ENCODE data around the gene DMD.

DMD gene

DNA sequence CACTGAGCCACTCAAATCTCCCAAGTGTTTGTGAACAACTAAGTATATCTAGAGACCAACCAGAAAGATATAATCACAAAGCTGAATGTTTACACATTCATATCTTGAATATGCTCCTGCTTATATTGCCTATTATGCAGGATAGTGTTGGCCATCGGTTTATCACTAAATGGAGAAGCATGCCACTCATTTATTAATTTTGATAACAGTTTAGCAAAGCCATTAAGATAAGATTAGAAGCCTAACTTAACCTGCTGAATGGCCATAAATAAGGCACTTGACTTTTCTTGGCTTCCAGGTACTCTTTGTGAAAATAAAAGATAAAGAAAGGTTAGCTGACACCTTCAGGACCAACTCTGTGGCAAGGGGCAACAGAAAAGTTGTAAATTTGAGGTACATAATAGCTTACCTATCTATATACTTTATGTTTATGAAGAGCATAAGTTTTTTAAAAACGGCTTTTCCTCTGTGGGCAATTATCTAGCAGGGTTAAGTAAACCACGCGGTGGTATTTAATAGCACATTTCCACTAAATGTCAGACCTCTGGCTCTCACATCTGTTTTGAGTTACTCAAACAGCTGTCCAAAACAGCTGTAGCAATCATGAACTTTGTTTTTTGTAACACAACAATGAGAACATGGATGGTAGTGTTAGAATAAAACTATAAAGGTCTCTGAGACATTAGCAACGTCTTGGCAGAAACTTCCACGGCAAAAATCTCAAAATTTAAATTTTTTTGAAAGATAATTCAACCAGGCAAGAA is 2080.7 kb downstream of the DMD start:
- no peak overlapping the region for H2AFZ ChIP-seq (ENCODE audit: low read depth, low read length)
- no peak overlapping the region for H3K27ac ChIP-seq (ENCODE audit: low read length)
- H4K20me1 ChIP-seq (ENCODE audit: insufficient read depth, low read length): no peaks in the 10 kb centered on the region
- H3K9me3 ChIP-seq (ENCODE audit: insufficient read depth, low read length): no peaks in the 10 kb centered on the region
- peaks cover 81% of the 10 kb centered on the region for H3K36me3 ChIP-seq (replicated peaks; ENCODE audit: low read depth, low read length)
- TF ChIP-seq, protein P1, sequence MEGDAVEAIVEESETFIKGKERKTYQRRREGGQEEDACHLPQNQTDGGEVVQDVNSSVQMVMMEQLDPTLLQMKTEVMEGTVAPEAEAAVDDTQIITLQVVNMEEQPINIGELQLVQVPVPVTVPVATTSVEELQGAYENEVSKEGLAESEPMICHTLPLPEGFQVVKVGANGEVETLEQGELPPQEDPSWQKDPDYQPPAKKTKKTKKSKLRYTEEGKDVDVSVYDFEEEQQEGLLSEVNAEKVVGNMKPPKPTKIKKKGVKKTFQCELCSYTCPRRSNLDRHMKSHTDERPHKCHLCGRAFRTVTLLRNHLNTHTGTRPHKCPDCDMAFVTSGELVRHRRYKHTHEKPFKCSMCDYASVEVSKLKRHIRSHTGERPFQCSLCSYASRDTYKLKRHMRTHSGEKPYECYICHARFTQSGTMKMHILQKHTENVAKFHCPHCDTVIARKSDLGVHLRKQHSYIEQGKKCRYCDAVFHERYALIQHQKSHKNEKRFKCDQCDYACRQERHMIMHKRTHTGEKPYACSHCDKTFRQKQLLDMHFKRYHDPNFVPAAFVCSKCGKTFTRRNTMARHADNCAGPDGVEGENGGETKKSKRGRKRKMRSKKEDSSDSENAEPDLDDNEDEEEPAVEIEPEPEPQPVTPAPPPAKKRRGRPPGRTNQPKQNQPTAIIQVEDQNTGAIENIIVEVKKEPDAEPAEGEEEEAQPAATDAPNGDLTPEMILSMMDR (IDR thresholded peaks at IDR 0.05; ENCODE audit: low read depth, low read length): no peak
- TF ChIP-seq EZH2phosphoT487 (IDR thresholded peaks at IDR 0.05; ENCODE audit: low read depth): no peak
- no peak overlapping the region for H3K4me3 ChIP-seq (ENCODE audit: low read length)
- H3K4me1 ChIP-seq (ENCODE audit: low read length): peaks cover 19% of the 10 kb centered on the region
- 0 out of 2 replicates have a peak, but pooled peaks cover 3% of the 10 kb centered on the region for H3K79me2 ChIP-seq (ENCODE audit: low read length)
- no peak overlapping the region for H3K9ac ChIP-seq (ENCODE audit: low read length)
- no peaks in the 10 kb centered on the region for H3K27me3 ChIP-seq (ENCODE audit: low read depth, low read length)
- no peak overlapping the region for H3K4me2 ChIP-seq (ENCODE audit: low read length)

DNA sequence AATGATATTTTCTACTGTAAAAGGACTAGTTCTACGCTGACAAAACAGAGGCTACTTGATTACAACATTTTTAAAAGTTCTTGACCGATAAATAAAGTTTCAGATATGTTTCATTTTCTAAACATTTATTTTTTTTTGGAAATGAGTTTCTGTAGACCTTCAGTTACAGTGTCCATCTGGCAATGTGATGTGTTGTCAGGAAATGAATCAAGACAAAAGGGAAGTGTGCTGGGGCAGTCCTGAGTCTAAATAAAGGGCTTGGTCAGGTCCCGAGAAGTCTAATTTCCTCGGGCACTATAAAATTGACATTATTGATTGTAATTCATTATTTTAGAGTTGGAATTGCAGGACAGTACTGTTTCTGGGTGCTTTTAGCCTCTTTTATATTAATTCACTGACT is 2082.5 kb downstream of the DMD start:
- no peak overlapping the region for H3K27ac ChIP-seq (ENCODE audit: low read length)
- no peak overlapping the region for H3K9ac ChIP-seq (ENCODE audit: low read length)
- H3K27me3 ChIP-seq (ENCODE audit: low read depth, low read length): no peaks in the 10 kb centered on the region
- H3K4me3 ChIP-seq (ENCODE audit: low read length): no peak overlapping the region
- peaks cover 1% of the 10 kb centered on the region; the same call in 1 of the 2 replicates for H3K4me1 ChIP-seq (ENCODE audit: low read length)
- peaks cover 95% of the 10 kb centered on the region for H3K36me3 ChIP-seq (replicated peaks; ENCODE audit: low read depth, low read length)
- no peaks in the 10 kb centered on the region for H3K9me3 ChIP-seq (ENCODE audit: insufficient read depth, low read length)
- no peak overlapping the region for H2AFZ ChIP-seq (ENCODE audit: low read depth, low read length)
- no peaks in the 10 kb centered on the region for H4K20me1 ChIP-seq (ENCODE audit: insufficient read depth, low read length)
- TF ChIP-seq, protein P1 (IDR thresholded peaks at IDR 0.05; ENCODE audit: low read depth, low read length): no peak
- TF ChIP-seq EZH2phosphoT487 (IDR thresholded peaks at IDR 0.05; ENCODE audit: low read depth): no peak
- no peaks in the 10 kb centered on the region for H3K79me2 ChIP-seq (ENCODE audit: low read length)
- no peak overlapping the region for H3K4me2 ChIP-seq (ENCODE audit: low read length)

DNA sequence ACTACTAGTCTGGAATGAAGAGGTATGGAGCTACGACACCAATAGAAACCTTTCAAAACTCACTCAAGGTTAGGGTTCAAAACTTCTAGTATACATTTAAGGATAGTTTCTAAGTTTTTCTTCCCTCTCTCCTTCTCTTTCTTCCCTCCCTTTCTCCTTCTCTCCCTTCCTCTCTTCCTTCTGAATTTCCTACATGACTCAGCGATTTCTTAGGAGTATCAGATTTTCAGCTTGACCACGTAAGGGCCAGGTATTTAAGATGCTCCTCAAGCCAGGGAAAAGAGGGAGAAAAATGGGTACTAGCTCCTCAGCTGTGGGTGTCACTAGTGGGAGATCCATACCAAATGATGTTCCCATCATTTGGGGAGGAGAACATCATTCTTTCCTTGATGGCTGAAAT is 2083.6 kb downstream of the DMD start:
- no peak overlapping the region for H3K27ac ChIP-seq (ENCODE audit: low read length)
- peaks cover 7% of the 10 kb centered on the region for H3K4me1 ChIP-seq (ENCODE audit: low read length)
- no peak overlapping the region for H3K4me3 ChIP-seq (ENCODE audit: low read length)
- TF ChIP-seq, protein P1 (IDR thresholded peaks at IDR 0.05; ENCODE audit: low read depth, low read length): no peak
- TF ChIP-seq EZH2phosphoT487 (IDR thresholded peaks at IDR 0.05; ENCODE audit: low read depth): no peak
- H3K79me2 ChIP-seq (ENCODE audit: low read length): no peaks in the 10 kb centered on the region
- no peaks in the 10 kb centered on the region for H3K27me3 ChIP-seq (ENCODE audit: low read depth, low read length)
- H3K36me3 ChIP-seq (replicated peaks; ENCODE audit: low read depth, low read length): peaks cover 86% of the 10 kb centered on the region
- H2AFZ ChIP-seq (ENCODE audit: low read depth, low read length): no peak overlapping the region
- no peak overlapping the region for H3K4me2 ChIP-seq (ENCODE audit: low read length)
- H4K20me1 ChIP-seq (ENCODE audit: insufficient read depth, low read length): no peaks in the 10 kb centered on the region
- no peaks in the 10 kb centered on the region for H3K9me3 ChIP-seq (ENCODE audit: insufficient read depth, low read length)
- no peak overlapping the region for H3K9ac ChIP-seq (ENCODE audit: low read length)

DNA sequence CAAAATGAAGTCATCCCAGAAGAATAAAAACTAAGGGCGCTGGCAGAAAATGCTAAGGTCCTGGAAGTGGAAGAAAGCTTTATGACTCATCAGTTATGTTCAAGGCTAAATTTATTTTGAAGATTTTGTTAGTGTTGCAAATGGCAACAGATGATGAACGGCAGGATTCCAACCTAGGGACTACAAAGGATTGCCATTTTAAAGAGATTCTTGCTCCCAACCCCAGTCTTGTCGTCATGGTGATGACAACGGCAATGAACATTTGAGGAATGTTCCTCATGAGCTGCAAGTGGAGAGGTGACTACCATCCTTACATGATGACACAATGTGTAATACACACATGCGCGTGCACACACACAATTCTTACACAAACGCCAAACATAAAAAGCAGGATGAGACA is 2085.1 kb downstream of the DMD start:
- Histone ChIP-seq H3K9ac (ENCODE audit: low read length) (no peak overlapping the region), H3K4me2 (ENCODE audit: low read length) (no peak overlapping the region), H3K79me2 (ENCODE audit: low read length) (no peaks in the 10 kb centered on the region), H2AFZ (ENCODE audit: low read depth, low read length) (no peak overlapping the region), H3K4me1 (ENCODE audit: low read length) (peaks cover 7% of the 10 kb centered on the region), H3K4me3 (ENCODE audit: low read length) (no peak overlapping the region), H3K27ac (ENCODE audit: low read length) (no peak overlapping the region), H4K20me1 (ENCODE audit: insufficient read depth, low read length) (no peaks in the 10 kb centered on the region), H3K9me3 (ENCODE audit: insufficient read depth, low read length) (no peaks in the 10 kb centered on the region), H3K36me3 (replicated peaks; ENCODE audit: low read depth, low read length) (peaks cover 77% of the 10 kb centered on the region), H3K27me3 (ENCODE audit: low read depth, low read length) (no peaks in the 10 kb centered on the region)
- TF ChIP-seq, protein P1 (IDR thresholded peaks at IDR 0.05; ENCODE audit: low read depth, low read length): no peak
- TF ChIP-seq EZH2phosphoT487 (IDR thresholded peaks at IDR 0.05; ENCODE audit: low read depth): no peak

All from OCI-LY3 (cell line).